Jurkat, Clone E6-1 (cell line): Measurements from ENCODE around the gene KRTCAP2.

Source experiments
- DNase-seq: peaks from one replicate; pipeline ENCODE4 v3.0.0-alpha.2; 2011; ENCODE audit warnings: low read depth, low spot score
- H3K4me3 ChIP-seq: 2 replicates; pipeline ENCODE4 v1.5.1; 2011; ENCODE audit warnings: mild to moderate bottlenecking, low read length, control low read depth, moderate library complexity

Gene KRTCAP2

DNA sequence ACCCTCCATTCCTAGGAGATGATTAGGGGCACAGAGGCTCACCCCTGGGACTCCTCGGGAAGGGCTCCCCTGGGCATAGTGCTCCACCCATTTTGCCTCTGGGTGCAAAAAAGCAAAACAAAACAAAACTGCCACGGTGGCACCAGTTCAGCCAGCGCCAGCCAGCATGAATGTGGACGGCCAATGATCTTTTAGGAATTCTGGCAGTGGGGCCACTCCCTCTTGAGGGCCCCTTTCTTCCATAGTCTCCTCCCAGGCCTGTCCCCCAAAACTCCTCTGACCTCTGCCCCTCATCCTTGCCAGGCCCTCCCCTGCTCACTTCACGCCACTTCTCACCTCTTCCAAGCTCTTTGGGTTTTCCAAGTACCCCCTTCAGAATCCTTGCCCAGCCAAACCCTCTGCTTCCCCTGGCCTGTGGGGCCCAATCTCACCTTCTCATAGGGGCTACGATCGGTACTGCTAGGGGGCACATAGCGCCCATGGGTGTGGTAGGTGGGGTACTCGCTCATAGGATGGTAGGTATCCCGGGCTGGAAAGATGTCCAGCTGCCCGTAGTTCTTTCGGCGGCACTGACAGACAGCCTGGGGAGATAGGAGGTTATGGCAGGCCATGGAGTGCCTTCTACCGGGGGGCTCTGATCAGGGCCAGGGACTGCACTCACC lies 13.8 kb upstream of the KRTCAP2 start:
- H3K4me3 ChIP-seq, result no peak overlapping the region
- DNase-seq, result no peak

DNA sequence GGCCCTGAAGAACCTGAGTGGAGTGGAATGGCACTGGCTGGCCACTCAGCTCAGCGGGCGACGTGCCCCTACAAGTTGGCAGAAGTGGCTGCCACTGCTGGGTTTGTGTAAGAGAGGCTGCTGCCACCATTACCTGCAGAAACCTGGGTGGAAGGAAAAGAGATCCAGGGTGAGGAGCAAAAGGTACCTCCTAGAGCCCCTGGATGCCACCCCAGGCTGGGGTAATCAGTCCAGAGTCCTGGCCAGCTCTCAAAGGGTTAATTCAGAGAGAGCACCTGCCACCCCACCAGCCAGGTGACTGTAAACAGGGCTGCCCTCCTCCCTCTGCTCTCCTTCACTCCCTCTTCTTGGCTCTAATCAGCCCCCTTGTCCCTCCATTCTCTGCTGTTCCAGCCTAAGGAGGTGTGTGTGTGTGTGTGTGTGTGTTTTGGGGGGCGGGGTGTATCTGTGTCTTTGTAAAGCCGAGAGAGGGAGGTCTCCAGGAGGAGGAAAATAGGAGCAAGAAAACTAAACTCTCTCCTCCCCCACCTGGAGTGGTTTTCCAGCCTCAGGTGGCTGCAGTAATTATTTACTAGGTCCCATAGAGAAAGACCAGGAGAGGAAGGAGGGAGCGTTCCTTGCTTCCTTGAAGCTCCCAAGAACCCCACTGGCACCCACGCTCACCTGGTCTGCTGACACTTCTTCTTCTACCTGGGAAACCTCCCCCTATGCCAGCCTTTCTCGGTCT lies 13.1 kb upstream of the KRTCAP2 start:
- no peak overlapping the region for H3K4me3 ChIP-seq
- no peak for DNase-seq

DNA sequence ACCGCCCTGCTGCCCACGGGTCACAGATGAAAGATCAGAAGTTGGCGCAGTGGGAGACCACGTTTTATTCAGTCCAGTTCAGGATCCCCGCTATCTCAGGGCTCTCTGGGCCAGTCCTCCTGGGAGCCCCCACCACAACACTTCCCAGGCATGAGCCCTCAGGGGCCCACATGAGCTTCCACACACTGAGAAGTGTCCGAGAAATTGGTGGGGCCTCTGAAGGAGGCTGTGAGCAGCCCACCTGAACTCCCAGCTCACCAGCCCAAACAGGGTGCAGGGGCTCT lies 12.6 kb upstream of the KRTCAP2 start:
- H3K4me3 ChIP-seq, result no peak overlapping the region
- no peak for DNase-seq

DNA sequence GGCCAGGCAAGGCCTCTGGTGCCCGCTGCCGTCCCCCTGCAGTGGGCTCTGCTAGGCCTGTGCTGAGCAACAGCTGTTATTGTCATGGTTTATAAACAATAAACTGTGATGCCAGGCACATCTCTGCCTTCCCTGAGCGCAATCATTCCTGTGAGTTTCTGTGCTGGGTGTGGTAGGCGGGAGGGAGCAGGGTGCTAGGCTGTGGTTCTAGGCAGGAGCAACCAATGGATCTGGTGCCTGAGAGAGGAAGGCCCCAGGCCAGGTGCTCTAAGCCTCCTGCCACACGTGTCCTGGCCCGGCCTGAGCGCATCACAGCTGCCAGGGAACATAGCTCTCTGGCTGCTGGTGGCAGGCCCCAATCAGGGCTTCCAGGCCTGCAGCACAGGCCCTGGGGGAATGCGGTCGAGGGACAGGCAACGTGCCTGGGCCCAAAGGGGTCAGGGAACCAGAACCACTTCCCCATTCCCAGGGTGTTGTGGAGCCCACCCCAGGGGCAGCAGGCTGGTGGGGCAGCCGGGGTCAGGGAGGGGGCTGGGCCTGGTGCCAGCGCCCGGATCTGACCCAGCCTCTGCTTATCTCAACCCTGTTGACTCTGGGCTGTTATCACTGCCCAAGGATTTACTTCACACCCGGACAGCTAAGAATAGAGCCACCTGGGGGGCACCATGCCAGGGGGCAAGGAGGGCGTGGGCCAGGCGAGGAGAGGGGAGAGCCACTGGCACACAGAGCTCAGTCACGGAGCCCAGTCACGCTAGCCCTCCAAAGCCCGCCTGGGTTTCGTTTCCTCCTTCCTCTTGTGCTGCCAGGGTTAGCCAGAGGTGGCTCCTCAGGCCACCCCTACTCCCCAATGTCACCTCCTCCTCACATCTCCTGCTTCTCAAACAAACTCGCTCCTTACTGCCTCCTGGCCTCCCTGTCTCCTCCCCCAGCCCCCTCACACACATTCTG lies 12.0 kb upstream of the KRTCAP2 start:
- H3K4me3 ChIP-seq, result no peak overlapping the region
- no peak for DNase-seq

DNA sequence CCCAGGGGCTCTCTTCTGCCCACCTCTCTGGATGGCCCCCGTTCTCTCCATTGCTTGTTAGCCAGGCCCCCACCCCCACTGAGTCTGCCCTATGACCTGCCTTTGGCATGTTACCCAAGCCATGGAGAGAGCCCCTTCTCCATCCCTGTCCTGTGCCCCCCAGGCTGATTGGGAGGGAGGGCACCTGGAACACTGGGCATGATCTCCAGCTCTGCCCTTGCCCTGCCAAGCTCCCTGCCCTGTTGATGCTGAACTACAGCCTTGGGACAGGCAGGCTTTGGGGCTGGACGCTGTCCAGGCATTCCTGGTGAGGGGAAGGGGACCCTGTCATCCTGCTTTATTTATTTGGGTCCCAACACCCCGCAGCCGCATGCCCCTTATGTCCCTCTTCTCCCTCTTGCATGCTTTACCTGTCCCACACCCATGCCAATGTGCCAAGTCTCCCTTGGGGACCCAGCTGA lies 11.3 kb upstream of the KRTCAP2 start:
- no peak overlapping the region for H3K4me3 ChIP-seq
- no peak for DNase-seq

DNA sequence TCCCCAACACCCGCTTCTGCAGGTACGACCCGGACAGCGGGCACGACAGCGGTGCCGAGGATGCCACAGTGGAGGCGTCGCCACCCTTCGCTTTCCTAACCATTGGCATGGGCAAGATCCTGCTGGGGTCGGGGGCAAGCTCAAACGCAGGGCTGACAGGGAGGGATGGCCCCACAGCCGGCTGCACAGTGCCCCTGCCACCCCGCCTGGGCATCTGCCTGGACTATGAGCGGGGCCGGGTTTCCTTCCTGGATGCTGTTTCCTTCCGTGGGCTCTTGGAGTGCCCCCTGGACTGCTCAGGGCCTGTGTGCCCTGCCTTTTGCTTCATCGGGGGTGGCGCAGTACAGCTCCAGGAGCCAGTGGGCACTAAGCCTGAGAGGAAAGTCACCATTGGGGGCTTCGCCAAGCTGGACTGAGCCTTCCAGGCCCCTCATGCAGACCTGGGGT lies 10.7 kb upstream of the KRTCAP2 start:
- H3K4me3 ChIP-seq, result no peak overlapping the region
- DNase-seq, result no peak

DNA sequence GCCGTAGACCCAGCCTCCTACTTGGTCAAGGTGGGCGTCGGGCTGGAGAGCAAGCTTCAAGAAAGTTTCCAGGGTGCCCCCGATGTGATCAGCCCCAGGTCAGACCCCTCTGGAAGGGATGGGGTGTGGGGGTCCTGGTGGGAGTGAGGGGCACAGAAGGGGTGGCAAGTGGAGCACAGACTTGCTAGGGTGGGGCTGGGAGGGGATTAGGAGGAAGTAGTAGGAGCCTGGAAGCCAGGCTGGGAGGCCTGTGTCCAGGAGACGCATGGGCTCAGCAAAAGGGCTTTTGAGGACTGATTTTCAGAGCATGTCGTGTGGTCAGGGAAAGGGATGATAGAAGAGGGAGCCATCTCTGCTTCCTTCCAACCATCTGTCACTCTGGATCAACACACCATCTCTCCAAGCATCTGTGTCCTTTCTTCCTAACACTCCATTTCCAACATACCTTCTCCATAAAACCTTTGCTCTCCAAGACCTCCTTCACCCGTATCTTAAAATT lies 9.0 kb upstream of the KRTCAP2 start:
- no peak overlapping the region for H3K4me3 ChIP-seq
- no peak for DNase-seq

DNA sequence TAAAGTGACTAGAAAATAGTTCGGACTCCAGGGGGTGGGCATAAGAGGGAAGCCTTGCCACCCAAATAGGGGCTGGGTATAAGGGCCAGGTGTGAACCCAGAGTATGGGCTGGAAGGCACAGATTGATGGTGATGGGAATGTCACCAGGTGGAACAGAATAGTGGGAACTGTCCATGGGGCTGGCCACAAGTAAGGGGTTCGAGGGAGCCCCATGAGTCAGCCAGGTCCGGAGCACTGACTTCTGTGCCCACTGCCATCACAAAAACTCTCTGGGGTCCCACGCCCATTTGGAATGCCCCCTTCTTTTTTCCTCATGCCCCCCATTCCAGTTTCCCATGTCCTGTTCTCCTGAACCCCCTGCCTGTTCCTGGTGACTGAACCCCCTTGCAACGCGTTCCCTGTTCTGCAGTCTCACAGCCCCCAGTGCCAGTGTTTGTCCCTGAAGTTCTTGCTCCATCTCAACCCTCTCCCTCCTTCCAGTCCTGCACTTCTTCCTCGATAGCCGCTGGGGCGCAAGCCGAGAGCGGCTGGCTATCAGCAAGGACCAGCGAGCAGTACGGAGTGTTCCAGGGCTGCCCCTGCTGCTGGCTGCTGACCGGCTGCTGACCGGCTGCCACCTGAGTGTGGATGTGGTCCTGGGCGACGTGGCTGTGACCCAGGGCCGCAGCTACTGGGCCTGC lies 8.4 kb upstream of the KRTCAP2 start:
- DNase-seq, result no peak
- no peak overlapping the region for H3K4me3 ChIP-seq

DNA sequence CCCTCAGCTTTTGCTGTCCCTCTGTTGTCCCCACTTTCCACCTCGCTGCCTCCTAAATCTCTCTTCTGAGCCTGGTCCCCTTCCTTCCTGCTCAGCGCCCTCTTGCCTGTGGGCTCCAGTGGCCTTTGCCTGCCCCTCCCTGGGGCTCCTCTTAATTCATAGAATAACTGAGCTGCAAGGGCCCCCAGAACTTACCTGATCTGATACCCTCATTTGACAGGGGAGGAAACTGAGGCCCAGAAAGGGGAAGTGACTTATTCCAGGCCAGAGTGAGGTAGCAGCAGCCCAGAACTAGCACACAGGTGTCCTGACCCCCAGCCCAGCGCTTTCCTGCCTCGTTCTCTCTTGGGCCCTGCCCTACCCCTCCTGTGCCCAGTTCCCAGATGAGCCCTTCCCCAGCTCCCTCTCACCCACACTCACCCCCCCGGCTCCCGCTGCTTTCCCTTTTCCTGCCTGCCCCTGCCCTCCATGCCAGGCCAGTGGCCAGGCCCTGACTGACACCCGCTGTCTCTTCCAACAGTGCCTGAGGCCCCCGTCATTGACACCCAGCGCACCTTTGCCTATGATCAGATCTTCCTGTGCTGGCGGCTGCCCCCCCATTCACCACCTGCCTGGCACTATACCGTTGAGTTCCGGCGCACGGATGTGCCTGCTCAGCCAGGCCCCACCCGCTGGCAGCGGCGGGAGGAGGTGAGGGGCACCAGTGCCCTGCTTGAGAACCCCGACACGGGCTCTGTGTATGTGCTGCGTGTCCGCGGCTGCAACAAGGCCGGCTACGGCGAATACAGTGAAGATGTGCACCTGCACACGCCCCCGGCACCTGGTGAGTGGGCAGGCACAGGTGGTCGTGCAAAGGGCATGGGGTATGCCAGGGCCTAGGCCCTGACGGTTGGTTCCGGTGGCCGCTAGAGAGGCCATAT lies 6.3 kb upstream of the KRTCAP2 start:
- DNase-seq, result no peak
- no peak overlapping the region for H3K4me3 ChIP-seq

DNA sequence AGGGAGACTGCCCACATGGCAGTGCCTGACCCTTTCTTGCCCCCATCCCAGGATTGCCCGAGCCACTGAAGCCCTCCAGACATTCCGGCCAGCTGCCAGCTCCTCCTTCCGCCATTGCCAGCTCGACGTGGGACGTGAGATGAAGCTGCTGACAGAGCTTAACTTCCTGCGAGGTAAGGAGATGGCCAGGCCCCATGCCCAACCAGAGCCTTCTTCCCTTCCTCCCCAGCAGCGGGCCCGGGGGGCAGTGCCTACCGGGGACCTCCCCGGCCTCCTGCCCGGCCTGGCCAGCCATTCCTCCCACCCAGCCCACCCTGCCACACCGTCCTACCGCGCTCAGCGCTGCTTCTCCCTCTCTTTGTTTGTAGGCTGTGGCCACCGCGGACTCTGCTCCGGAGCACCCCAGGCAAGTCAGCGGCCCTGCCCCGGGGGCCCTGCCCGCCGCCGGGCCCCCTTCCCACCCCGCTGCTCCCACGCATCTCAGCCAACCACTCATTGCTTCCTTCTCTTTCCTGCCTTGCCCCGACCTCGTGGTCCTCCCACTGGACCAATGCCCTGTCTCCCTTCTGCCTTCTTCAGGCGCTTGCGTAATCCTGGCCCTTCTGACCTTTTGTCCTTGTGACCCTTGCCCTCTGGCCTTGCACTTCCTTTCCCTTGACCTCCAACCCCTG lies 5.5 kb upstream of the KRTCAP2 start:
- no peak for DNase-seq
- H3K4me3 ChIP-seq, result no peak overlapping the region

DNA sequence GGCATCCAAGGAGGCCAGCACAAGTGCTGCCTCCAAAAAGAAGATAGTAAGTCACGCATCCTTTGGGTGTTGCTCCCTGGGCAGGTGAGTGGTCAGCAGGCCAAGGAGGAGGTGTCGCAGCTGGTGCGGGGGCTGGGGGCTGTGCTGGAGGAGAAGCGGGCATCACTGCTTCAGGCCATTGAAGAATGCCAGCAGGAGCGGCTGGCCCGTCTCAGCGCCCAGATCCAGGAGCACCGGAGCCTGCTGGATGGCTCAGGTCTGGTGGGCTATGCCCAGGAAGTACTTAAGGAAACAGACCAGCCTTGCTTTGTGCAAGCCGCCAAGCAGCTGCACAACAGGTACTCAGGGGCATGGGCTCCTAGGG lies 4.8 kb upstream of the KRTCAP2 start:
- DNase-seq, result no peak
- H3K4me3 ChIP-seq, result no peak overlapping the region

DNA sequence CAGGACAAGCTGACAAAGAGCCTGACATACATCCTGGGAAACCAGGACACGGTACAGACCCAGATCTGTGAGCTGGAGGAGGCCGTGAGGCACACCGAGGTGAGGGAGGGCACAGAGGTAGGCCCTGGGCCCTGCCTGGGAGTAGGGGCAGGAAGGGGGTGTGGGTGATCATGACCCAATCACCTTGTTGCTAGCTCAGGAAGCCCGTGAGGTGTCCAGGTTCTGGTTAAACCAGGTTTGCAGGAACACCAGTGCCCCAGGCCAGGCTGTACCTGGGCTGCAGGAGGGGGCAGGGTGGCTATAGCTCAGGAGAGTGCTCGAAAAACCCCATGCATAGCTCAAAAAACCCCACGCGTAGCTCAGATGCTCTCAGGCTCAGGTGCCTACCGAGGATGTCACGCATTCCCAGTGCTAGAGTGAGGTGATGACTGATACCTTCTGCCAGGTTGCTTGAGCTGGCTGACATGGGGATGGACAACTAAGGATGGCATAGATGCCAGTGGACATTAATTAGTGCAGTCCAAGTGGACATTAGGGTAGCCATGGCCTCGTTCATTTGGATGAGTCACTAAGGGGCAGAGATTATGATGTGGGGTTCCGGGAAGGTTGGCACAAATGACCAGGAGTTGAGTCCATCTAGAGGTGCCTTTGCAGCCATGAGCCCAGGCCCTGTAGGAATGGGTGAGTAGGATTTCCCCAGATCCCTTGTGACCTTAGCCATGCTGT lies 4.3 kb upstream of the KRTCAP2 start:
- DNase-seq, result no peak
- no peak overlapping the region for H3K4me3 ChIP-seq

DNA sequence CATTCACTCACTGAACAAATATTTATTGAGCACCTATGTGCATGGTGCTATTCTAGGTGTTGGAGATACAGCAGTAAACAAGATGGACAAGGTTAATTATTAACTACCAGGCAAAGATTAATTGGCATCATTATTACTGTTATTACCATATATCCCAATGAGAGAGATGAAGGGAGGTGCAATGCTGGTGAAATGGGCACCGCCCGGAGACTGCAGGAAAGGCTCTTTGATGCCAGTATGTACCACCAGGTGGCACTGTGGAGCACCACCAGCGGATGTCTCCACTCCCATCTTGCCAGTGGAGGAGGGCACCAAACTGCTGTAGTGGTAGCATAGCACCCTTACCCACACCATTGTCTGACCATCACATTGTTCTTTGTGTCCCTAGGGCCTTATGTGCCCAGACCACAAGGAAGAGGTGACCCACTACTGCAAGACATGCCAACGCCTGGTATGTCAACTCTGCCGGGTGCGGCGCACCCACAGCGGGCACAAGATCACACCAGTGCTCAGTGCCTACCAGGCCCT lies 3.5 kb upstream of the KRTCAP2 start:
- DNase-seq, result peak; percentile 76
- no peak overlapping the region for H3K4me3 ChIP-seq

DNA sequence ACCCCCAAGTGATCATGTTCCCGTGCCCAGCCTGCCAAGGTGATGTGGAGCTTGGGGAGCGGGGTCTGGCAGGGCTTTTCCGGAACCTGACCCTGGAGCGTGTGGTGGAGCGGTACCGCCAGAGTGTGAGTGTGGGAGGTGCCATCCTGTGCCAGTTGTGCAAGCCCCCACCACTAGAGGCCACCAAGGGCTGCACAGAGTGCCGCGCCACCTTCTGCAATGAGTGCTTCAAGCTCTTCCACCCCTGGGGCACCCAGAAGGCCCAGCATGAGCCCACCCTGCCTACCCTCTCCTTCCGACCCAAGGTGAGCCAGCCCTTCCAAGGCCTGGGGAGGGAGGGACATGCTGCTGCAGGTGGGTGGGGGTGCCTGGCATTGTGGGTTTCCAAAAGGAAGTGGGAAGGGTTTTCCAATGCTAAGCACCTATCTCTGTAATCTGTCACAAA lies 2.8 kb upstream of the KRTCAP2 start:
- H3K4me3 ChIP-seq, result no peak overlapping the region
- peak; percentile 41 for DNase-seq

DNA sequence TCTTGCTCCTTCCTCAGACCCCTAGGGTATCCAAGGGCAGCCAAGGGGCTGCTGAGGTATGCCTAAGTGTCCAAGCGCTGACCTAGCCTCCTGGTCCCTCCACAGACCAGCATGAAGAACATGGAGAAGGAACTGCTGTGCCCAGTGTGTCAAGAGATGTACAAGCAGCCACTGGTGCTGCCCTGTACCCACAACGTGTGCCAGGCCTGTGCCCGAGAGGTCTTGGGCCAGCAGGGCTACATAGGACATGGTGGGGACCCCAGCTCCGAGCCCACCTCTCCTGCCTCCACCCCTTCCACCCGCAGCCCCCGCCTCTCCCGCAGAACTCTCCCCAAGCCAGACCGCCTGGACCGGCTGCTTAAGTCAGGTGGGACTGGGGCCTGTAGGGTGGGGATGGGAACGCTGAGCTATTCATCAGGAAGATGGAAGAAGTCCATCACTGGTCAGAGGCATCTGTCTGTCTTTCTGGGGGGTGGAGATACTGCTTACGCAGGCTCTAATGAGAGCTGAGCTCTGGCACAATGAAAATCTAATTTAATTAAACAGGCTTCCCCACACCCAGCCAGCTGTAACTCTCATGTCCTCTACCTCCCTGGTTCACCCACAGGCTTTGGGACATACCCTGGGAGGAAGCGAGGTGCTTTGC lies 2.3 kb upstream of the KRTCAP2 start:
- peak overlapping the region; percentile 94; the same call in 1 of the 2 replicates for H3K4me3 ChIP-seq
- DNase-seq, result no peak
